H9 (cell line): ENCODE results near the gene GGCX. TPM values are rescaled to one million over a fixed set of nuclear protein-coding genes. Genes with fewer than 3 reads are reported as not detected.

Source experiments
- DNase-seq: peaks from one replicate; pipeline ENCODE4 v3.0.0-alpha.2; 2017
- H2AFZ ChIP-seq: one replicate; pipeline ENCODE4 v1.6.1; 2013; ENCODE audit warnings: mild to moderate bottlenecking, low read length, control low read depth, moderate library complexity
- H2AK5ac ChIP-seq: 2 replicates; pipeline ENCODE4 v1.6.1; 2013; ENCODE audit warnings: low read length, control low read depth, mixed read lengths; ENCODE audit not compliant: insufficient read length
- H2BK120ac ChIP-seq: one replicate; pipeline ENCODE4 v1.6.1; 2013; ENCODE audit warnings: low read depth, mild to moderate bottlenecking, low read length, control low read depth, inconsistent platforms; ENCODE audit not compliant: poor library complexity, severe bottlenecking
- H2BK12ac ChIP-seq: 2 replicates; pipeline ENCODE4 v1.6.1; 2013; ENCODE audit warnings: low read length, control low read depth, mixed read lengths, low read depth; ENCODE audit not compliant: insufficient read length
- H2BK15ac ChIP-seq: 2 replicates; pipeline ENCODE4 v1.6.1; 2013; ENCODE audit warnings: low read depth, low read length, control low read depth
- H2BK20ac ChIP-seq: one replicate; pipeline ENCODE4 v1.6.1; 2013; ENCODE audit warnings: low read depth, mild to moderate bottlenecking, low read length, control low read depth, inconsistent platforms; ENCODE audit not compliant: poor library complexity, severe bottlenecking
- H2BK5ac ChIP-seq: 2 replicates; pipeline ENCODE4 v1.6.1; 2013; ENCODE audit warnings: low read length, control low read depth, mixed read lengths; ENCODE audit not compliant: insufficient read length
- H3K14ac ChIP-seq: 2 replicates; pipeline ENCODE4 v1.6.1; 2013; ENCODE audit warnings: low read length, control low read depth; ENCODE audit not compliant: insufficient read depth
- H3K18ac ChIP-seq: 2 replicates; pipeline ENCODE4 v1.6.1; 2013; ENCODE audit warnings: low read depth, mild to moderate bottlenecking, mixed read lengths, low read length, control low read depth; ENCODE audit not compliant: insufficient read length
- H3K23ac ChIP-seq: 2 replicates; pipeline ENCODE4 v1.6.1; 2013; ENCODE audit warnings: low read length, control low read depth, mixed read lengths, low read depth; ENCODE audit not compliant: insufficient read length
- H3K23me2 ChIP-seq: 2 replicates; pipeline ENCODE4 v1.6.1; 2013; ENCODE audit warnings: low read depth, mild to moderate bottlenecking, mixed read lengths, low read length, control low read depth; ENCODE audit not compliant: insufficient read length, poor library complexity, severe bottlenecking
- H3K27ac ChIP-seq: 2 replicates; pipeline ENCODE4 v1.5.1; 2013; ENCODE audit warnings: low read length, control low read depth, mixed read lengths, low read depth; ENCODE audit not compliant: insufficient read length
- H3K27me3 ChIP-seq: 2 replicates; pipeline ENCODE4 v1.6.1; 2013; ENCODE audit warnings: low read length, control low read depth, inconsistent platforms; ENCODE audit not compliant: insufficient read depth
- H3K4ac ChIP-seq: 2 replicates; pipeline ENCODE4 v1.6.1; 2013; ENCODE audit warnings: low read depth, mild to moderate bottlenecking, control low read depth, inconsistent platforms, low read length, moderate library complexity
- H3K4me1 ChIP-seq: 2 replicates; pipeline ENCODE4 v1.6.1; 2013; ENCODE audit warnings: low read length, control low read depth, inconsistent platforms; ENCODE audit not compliant: insufficient read depth
- H3K4me2 ChIP-seq: 2 replicates; pipeline ENCODE4 v1.6.1; 2013; ENCODE audit warnings: low read length, control low read depth, mixed read lengths; ENCODE audit not compliant: insufficient read length, insufficient read depth
- H3K56ac ChIP-seq: 2 replicates; pipeline ENCODE4 v1.6.1; 2013; ENCODE audit warnings: low read depth, mild to moderate bottlenecking, mixed read lengths, low read length, control low read depth; ENCODE audit not compliant: insufficient read length
- H3K79me1 ChIP-seq: 2 replicates; pipeline ENCODE4 v1.6.1; 2013; ENCODE audit warnings: low read depth, mild to moderate bottlenecking, moderate library complexity, low read length, control low read depth, inconsistent platforms; ENCODE audit not compliant: insufficient read depth, poor library complexity, severe bottlenecking
- H3K79me2 ChIP-seq: 2 replicates; pipeline ENCODE4 v1.6.1; 2013; ENCODE audit warnings: low read length, control low read depth, inconsistent platforms; ENCODE audit not compliant: insufficient read depth
- H3K9ac ChIP-seq: 2 replicates; pipeline ENCODE4 v1.6.1; 2013; ENCODE audit warnings: low read length, control low read depth, mixed read lengths; ENCODE audit not compliant: insufficient read length; ENCODE audit errors: extremely low read depth
- H3K9me3 ChIP-seq: one replicate; pipeline ENCODE4 v1.6.1; 2013; ENCODE audit warnings: low read depth, low read length, inconsistent platforms; ENCODE audit not compliant: control insufficient read depth
- H3T11ph ChIP-seq: one replicate; pipeline ENCODE4 v1.6.1; 2013; ENCODE audit warnings: mild to moderate bottlenecking, low read length, control low read depth, inconsistent platforms
- H4K20me1 ChIP-seq: one replicate; pipeline ENCODE4 v1.6.1; 2013; ENCODE audit not compliant: control insufficient read depth, insufficient read length, insufficient read depth
- H4K5ac ChIP-seq: 2 replicates; pipeline ENCODE4 v1.6.1; 2013; ENCODE audit warnings: low read depth, mild to moderate bottlenecking, mixed read lengths, low read length, control low read depth; ENCODE audit not compliant: insufficient read length
- H4K8ac ChIP-seq: replicated peaks from 2 replicates; pipeline ENCODE4 v1.6.1; 2013; ENCODE audit warnings: low read length, control low read depth, mixed read lengths, low read depth; ENCODE audit not compliant: insufficient read length
- H4K91ac ChIP-seq: 2 replicates; pipeline ENCODE4 v1.6.1; 2013; ENCODE audit warnings: low read depth, mild to moderate bottlenecking, moderate library complexity, mixed read lengths, low read length, control low read depth; ENCODE audit not compliant: insufficient read length
- H3K27ac Mint-ChIP-seq, 3 experiments: 2 replicates in 2 of 3; 3 replicates in 1 of 3; pipeline ENCODE4 v1.8.0; 2020 to 2021; ENCODE audit warnings: mixed read lengths in 3 of 3, mild to moderate bottlenecking in 1 of 3, moderate library complexity in 1 of 3
- H3K27me3 Mint-ChIP-seq: 2 replicates; pipeline ENCODE4 v1.8.0; 2021; ENCODE audit warnings: low read depth, mild to moderate bottlenecking, moderate library complexity, mixed read lengths
- H3K36me3 Mint-ChIP-seq, 3 experiments: 2 replicates in 2 of 3; 3 replicates in 1 of 3; pipeline ENCODE4 v1.8.0; 2020 to 2021; ENCODE audit warnings: low read depth in 3 of 3, mixed read lengths in 3 of 3; ENCODE audit not compliant: insufficient read depth in 1 of 3
- H3K4me1 Mint-ChIP-seq, 2 experiments: 2 replicates each; pipeline ENCODE4 v1.8.0; 2020; ENCODE audit warnings: mixed read lengths in 2 of 2
- H3K4me3 Mint-ChIP-seq, 2 experiments: 2 replicates in 1 of 2; 3 replicates in 1 of 2; pipeline ENCODE4 v1.8.0; 2020 to 2021; ENCODE audit warnings: mild to moderate bottlenecking in 2 of 2, mixed read lengths in 2 of 2, moderate library complexity in 1 of 2
- H3K9me3 Mint-ChIP-seq, 2 experiments: 2 replicates in 1 of 2; 3 replicates in 1 of 2; pipeline ENCODE4 v1.8.0; 2020; ENCODE audit warnings: mild to moderate bottlenecking in 2 of 2, mixed read lengths in 2 of 2, moderate library complexity in 1 of 2
- CTCF ChIP-seq: fragments of 200-600 bp; sonication (generic); conservative IDR thresholded peaks from 3 replicates; pipeline ENCODE4 v1.8.0; 2021; ENCODE audit warnings: antibody characterized with exemption, mild to moderate bottlenecking
- WGBS: extraction: QIAGEN DNeasy Blood & Tissue Kit; methylation state at CpG from one replicate; pipeline ENCODE4 v1.1.7; 2013; ENCODE audit warnings: missing lambda C conversion rate, low lambda C conversion rate, mixed read lengths; ENCODE audit not compliant: insufficient read length; ENCODE audit errors: extremely low coverage; 5-methylcytosine and 5-hydroxymethylcytosine counted together
- total RNA-seq: library from RNA; stranded (reverse); gene quantifications from 2 replicates; pipeline ENCODE4 v1.2.1, GENCODE V29; 2021

GGCX gene
- total RNA-seq, 1 experiment from 2014 or later, result 32.9 TPM

DNA sequence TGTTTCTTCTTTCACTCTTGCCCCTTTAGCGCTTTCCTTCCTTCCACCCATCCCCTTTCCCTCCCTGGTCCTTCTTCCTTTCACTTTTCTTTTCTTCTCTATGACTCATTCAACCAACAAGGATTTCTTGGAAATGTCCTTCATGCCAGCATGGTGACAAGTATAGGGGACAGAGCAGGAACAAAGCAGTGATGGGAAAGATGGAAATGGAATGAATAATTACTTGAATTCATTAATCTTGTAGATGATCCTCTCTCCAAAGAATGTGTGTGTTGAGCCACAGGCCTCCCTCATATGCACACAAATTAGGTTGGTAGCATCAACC, 24.4 kb upstream of the GGCX start:
- Histone ChIP-seq H3K79me1 (no peaks in the 10 kb centered on the region), H4K91ac (no peak overlapping the region), H3K23me2 (peaks cover 7% of the 10 kb centered on the region), H2BK5ac (no peak overlapping the region), H4K20me1 (no peaks in the 10 kb centered on the region), H3K4ac (no peak overlapping the region), H3K79me2 (no peaks in the 10 kb centered on the region), H3K4me2 (no peak overlapping the region), H3K27ac (no peak overlapping the region), H3K9me3 (no peaks in the 10 kb centered on the region), H2BK15ac (no peak overlapping the region), H2AK5ac (no peak overlapping the region), H2BK120ac (no peak overlapping the region), H2BK12ac (no peak overlapping the region), H3T11ph (no peak overlapping the region), H4K5ac (no peak overlapping the region), H3K27me3 (peaks cover 5% of the 10 kb centered on the region; the same call in 1 of the 2 replicates), H3K4me1 (no peaks in the 10 kb centered on the region; the same call in 1 of the 2 replicates), H3K14ac (no peak overlapping the region), H3K18ac (no peak overlapping the region), H3K56ac (no peak overlapping the region), H3K9ac (no peak overlapping the region), H3K23ac (no peak overlapping the region), H4K8ac (no peak overlapping the region), H2BK20ac (no peak overlapping the region), H2AFZ (no peak overlapping the region)
- Mint-ChIP-seq H3K4me3 (no peak overlapping the region), H3K9me3 (no peaks in the 10 kb centered on the region; a peak in 1 of 5 replicates), H3K4me1 (peaks cover 0 to 2% of the 10 kb centered on the region in 2 experiments; a peak in 1 of 4 replicates), H3K27ac (no peak overlapping the region), H3K27me3 (peaks cover 29% of the 10 kb centered on the region), H3K36me3 (no peaks in the 10 kb centered on the region; a peak in 2 of 7 replicates)
- DNase-seq, result no peak
- WGBS, result no CpG with 5 or more reads among the region's 1 CpG
- no peak for TF ChIP-seq CTCF
